GM19240 (cell line): ENCODE data around the gene TMEM145.

ENCODE experiments used
- DNase-seq: peaks from one replicate; pipeline ENCODE4 v3.0.0; 2011; ENCODE audit warnings: low spot score; ENCODE audit not compliant: insufficient read length

The TMEM145 gene

DNA sequence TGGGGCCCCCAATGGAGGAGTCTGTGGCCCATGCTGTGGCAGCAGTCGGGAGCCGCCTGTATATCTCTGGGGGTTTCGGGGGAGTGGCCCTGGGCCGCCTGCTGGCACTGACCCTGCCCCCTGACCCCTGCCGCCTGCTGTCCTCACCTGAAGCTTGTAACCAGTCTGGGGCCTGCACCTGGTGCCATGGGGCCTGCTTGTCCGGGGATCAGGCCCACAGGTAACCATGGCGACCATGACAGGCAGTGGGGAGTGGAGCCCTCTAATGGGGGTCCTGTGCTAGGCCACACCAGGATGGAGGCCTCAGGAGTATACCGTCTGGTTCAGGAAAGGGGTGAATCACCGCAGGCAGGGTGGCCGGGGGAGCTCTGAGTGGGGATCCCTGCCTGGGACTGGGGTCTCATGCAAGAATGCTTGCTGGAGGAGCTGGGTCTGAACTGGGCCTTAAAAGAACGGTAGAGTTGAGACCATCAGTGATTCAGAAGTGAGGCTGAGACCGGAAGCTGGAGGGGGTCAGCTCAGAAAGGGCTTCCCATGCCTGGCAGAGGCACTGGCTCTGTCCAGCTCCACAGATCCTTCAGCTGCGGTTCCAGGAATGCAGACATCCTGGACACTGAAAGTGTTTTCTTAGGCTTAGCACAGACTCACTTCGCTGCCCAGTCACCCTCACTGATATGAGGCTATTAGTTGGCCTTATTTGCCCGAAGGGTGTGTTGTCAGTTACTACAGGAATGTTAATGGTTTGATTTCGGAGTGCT is 47.9 kb downstream of the TMEM145 start:
- DNase-seq: no peak

DNA sequence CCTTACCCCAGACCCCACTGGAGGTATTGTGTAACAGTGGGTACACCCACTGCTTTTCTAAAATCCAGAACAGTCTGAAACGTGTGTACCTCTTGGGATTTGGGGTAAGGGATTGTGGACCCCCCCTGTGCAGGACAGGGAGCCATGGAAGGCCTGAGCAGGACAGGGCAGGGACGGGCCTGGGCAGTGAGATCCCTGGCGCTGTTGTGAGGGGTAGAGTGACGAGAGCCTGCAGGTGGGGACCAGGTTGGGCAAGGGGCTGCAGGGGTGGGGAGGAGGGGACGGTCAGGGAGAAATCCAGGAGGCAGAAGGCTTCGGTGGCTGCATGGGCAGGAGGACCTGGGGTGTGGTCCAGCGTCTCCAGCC is 48.4 kb downstream of the TMEM145 start:
- no peak for DNase-seq

DNA sequence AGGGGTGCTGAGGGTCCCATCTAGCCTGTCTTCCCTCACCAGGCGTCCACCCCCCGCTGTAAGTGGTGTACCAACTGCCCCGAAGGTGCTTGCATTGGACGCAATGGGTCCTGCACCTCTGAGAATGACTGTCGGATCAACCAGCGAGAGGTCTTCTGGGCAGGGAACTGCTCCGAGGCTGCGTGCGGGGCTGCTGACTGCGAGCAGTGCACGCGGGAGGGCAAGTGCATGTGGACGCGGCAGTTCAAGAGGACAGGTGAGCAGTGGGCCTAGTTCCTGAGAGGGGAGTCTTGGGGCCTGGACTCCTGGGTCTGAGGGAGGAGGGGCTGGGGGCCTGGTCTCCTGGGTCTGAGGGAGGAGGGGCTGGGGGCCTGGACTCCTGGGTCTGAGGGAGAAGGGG is 49.2 kb downstream of the TMEM145 start:
- DNase-seq: no peak

DNA sequence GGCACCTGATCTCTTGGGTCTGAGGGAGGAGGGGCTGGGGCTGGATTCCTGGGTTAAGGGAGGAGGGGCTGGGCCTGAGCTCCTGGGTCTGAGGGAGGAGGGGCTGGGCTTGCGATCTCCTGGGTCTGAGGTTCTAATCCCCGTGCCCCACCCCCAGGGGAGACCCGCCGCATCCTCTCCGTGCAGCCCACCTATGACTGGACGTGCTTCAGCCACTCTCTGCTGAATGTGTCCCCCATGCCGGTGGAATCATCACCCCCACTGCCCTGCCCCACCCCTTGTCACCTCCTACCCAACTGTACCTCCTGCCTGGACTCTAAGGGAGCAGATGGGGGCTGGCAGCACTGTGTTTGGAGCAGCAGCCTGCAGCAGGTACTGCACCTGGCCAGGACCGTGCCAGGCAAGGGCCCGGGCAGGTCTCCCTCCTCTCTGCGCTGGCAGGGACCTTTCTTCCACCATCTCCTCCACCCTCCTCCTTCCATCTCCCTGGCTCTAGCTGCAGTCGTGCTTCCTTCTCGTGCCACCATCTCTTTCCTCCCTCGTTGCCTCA is 49.9 kb downstream of the TMEM145 start:
- DNase-seq: no peak

DNA sequence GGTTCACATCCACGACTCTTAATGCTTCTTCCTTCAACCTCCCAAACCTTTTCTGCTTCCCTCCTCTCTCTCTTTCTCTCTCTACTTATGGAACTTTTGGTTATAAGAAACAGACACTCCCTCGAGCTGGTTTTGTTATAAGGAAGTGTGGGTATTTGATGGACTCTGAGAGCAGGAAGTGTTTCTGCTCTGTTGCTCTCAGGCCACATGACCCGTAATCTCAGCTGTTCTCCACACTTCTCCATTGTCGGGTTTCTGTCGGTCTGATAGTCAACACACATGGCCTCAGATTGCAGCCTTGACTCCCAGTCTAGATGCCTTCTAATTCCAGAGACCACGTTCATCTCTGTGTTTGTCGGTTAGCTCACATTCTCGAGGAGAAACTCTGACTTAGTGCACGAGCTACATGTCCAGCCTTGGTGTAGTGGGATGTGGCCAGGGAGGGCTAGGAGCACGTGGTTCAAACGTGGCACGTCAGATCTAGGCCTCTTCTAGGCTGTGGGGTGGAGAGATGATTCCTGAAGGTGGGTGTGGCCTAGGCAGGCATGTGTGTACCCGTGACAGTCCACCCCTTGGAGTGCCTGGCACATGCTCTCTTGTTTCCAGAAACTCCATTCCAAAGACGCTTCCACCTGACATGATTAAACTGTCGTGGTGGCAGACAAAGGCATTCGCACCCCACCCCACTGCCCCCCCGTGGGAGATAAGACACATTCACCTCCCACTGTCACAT is 50.7 kb downstream of the TMEM145 start:
- peak; percentile 42 for DNase-seq

- no peak for DNase-seq
Observed at GRCh38 chr19:42366673-42367072, 53.6 kb downstream of the TMEM145 start.

DNA sequence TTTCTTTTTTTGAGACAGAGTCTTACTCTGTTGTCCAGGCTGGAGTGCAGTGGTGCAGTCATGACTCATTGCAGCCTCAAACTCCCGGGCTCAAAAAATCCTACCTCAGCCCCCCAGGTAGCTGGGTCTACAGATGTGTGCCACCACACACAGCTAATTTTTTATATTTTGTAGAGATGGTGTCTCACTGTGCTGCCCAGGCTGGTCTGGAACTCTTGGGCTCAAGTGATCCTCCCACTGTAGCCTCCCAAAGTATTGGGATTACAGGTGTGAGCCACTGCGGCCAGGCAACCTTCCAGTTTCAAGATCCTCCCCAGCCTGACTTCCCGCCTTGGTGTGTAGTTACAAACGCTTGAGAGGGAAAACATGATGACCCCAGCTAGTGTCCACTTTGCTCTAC is 54.8 kb downstream of the TMEM145 start:
- no peak for DNase-seq

- DNase-seq: no peak
Observed at GRCh38 chr19:42368360-42368759, 55.3 kb downstream of the TMEM145 start.

DNA sequence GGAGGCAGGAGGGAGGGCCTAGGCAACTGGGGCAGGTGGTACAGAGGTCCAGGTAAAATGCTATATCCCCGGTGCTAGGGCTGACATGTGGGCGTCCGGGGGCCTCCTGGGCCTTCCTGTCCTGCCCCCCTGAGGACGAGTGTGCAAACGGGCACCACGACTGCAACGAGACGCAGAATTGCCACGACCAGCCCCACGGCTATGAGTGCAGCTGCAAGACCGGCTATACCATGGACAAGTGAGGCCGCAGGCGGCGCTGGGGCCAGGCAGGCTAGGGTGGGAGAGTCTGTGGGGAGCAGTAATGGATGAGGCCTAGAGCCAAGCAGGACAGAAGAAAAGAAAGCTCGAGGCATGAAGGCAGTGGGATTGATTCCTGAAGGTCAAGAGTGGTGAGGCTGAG is 55.7 kb downstream of the TMEM145 start:
- no peak for DNase-seq

DNA sequence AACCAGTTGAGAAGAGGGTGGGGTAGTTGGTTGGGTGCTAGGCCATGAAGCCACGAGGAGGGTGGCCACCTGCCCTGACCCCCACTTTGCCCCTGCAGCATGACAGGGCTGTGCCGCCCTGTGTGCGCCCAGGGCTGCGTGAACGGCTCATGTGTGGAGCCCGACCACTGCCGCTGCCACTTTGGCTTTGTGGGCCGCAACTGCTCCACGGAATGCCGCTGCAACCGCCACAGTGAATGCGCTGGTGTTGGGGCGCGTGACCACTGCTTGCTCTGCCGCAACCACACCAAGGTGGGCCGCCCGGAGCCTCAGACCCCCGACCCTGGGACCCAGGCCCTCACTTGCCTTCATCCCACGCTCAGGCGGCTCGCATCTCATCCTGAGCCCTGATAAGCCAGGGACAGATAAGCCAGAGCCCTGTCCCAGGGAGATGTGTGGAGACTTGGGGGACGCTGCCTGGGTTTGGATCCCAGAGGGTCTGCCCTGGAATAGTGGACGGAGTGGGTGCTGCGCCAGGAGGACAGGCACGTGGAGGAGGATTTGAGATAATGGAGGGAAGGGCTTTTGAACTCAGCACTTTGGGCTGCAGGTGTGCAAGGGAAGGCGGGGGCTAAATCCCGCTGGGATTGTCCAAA is 56.4 kb downstream of the TMEM145 start:
- DNase-seq: no peak

DNA sequence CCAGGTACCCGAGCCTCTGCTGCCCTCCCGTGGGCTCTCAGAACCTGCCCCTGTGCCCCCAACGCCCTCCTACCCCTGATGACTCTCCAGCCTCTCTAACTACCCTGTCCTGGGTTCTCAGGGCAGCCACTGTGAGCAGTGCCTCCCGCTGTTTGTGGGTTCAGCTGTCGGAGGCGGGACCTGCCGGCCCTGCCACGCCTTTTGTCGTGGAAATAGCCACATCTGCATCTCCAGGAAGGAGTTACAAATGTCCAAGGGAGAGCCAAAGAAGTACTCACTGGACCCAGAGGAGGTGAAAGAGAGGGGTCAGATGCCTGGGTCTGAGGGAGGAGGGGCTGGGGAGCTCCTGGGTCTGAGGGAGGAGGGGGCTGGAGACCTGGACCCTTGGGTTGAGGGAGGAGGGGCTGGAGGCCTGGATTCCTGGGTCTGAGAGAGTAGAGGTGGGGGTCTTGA is 57.0 kb downstream of the TMEM145 start:
- DNase-seq: no peak

DNA sequence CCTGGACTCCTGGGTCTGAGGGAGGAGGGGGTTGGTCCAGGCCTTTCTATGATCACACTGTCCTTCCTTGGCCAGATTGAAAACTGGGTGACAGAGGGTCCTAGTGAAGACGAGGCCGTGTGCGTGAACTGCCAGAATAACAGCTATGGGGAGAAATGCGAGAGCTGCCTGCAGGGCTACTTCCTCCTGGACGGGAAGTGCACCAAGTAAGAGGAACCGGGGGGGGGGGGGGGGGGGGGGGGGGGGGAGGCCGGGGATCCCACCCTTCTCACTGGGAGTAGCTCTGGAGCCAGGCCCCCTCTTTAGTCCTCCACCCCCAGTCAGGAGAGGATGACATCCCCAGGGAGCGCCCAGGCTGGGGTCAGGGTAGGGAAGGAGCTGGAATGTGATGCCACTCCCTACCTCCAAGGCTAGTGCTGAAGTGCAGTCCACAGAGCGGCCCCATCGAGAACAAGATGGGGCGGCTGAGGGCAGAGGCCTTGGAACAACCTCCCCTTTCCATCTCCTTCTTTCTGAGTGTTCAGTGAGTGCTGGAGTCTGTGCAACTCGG is 57.6 kb downstream of the TMEM145 start:
- no peak for DNase-seq
